SK-N-SH (cell line): ENCODE data around the gene DOK1. TPM values are rescaled to one million over a fixed set of nuclear protein-coding genes. Genes with fewer than 3 reads are reported as not detected.

Source experiments
- CTCF ChIA-PET: fragments of 300-600, 350-600 bp; formaldehyde crosslinking; extraction: SDS; loops from one replicate; lab custom pipeline; 2021; lab: Yijun Ruan, JAX
- POLR2A ChIA-PET: fragments of 350-600 bp; sonication (Branson Sonifier 250); formaldehyde crosslinking; extraction: SDS; loops from one replicate; lab custom pipeline; 2020; ENCODE audit warnings: antibody characterized with exemption, inconsistent platforms; lab: Yijun Ruan, JAX
- DNase-seq: peaks from one replicate; pipeline ENCODE4 v3.0.0; 2012
- H2AFZ ChIP-seq: fragments of 200-600 bp; sonication (generic); 2 replicates; pipeline ENCODE4 v1.8.1; 2016; ENCODE audit warnings: antibody characterized with exemption, mild to moderate bottlenecking, low read depth
- H3F3A ChIP-seq: fragments of 200-600 bp; sonication (generic); replicated peaks from 2 replicates; pipeline ENCODE3; 2016; ENCODE audit warnings: antibody characterized with exemption, mild to moderate bottlenecking; ENCODE audit not compliant: insufficient read depth
- H3K27ac ChIP-seq, 2 experiments: fragments of 200-500 bp in 1 of 2; fragments of 200-600 bp in 1 of 2; sonication (Bioruptor generic) in 1 of 2; sonication (generic), shearing (Covaris generic) in 1 of 2; 2 replicates each; pipeline versions ENCODE4 v1.5.1 to v1.6.1; 2014 to 2016; ENCODE audit warnings: low read depth in 2 of 2, inconsistent platforms in 1 of 2, low read length in 1 of 2, mild to moderate bottlenecking in 1 of 2, mixed read lengths in 1 of 2
- H3K27me3 ChIP-seq: fragments of 200-600 bp; sonication (generic), shearing (Covaris generic); 2 replicates; pipeline ENCODE4 v1.6.1; 2016; ENCODE audit warnings: mixed run types; ENCODE audit not compliant: insufficient read depth
- H3K36me3 ChIP-seq, 2 experiments: fragments of 200-500 bp in 1 of 2; fragments of 200-600 bp in 1 of 2; sonication (Bioruptor generic) in 1 of 2; sonication (generic) in 1 of 2; replicated peaks in 1 of 2; 2 replicates each; pipeline versions ENCODE3 to v1.5.1; 2014 to 2016; ENCODE audit warnings: low read length in 1 of 2, mild to moderate bottlenecking in 1 of 2; ENCODE audit not compliant: insufficient read depth in 2 of 2, control insufficient read depth in 1 of 2
- H3K4me1 ChIP-seq, 2 experiments: fragments of 200-500 bp in 1 of 2; fragments of 200-600 bp in 1 of 2; sonication (Bioruptor generic) in 1 of 2; sonication (generic), shearing (Covaris generic) in 1 of 2; 2 replicates each; pipeline versions ENCODE4 v1.5.1 to v1.6.1; 2014 to 2016; ENCODE audit warnings: low read depth in 1 of 2, low read length in 1 of 2, mixed run types in 1 of 2; ENCODE audit not compliant: insufficient read depth in 2 of 2, control insufficient read depth in 1 of 2
- H3K4me2 ChIP-seq: fragments of 200-600 bp; sonication (generic), shearing (Covaris generic); 2 replicates; pipeline ENCODE4 v1.6.1; 2017; ENCODE audit warnings: mixed run types
- H3K4me3 ChIP-seq, 2 experiments: fragments of 200-500 bp in 1 of 2; fragments of 200-600 bp in 1 of 2; sonication (Bioruptor generic) in 1 of 2; sonication (generic), shearing (Covaris generic) in 1 of 2; 2 replicates each; pipeline versions ENCODE4 v1.5.1 to v1.8.1; 2014 to 2016; ENCODE audit warnings: low read depth in 2 of 2, inconsistent platforms in 1 of 2, low read length in 1 of 2, mild to moderate bottlenecking in 1 of 2, mixed read lengths in 1 of 2, moderate library complexity in 1 of 2
- H3K79me2 ChIP-seq: fragments of 200-600 bp; sonication (generic); 2 replicates; pipeline ENCODE4 v1.8.1; 2017; ENCODE audit warnings: mild to moderate bottlenecking; ENCODE audit not compliant: insufficient read depth
- H3K9ac ChIP-seq: fragments of 200-600 bp; sonication (generic); 2 replicates; pipeline ENCODE4 v1.6.1; 2017; ENCODE audit warnings: mixed run types
- H3K9me2 ChIP-seq: fragments of 200-600 bp; sonication (generic); 2 replicates; pipeline ENCODE4 v1.6.1; 2017; ENCODE audit warnings: mixed run types
- H3K9me3 ChIP-seq: fragments of 200-600 bp; sonication (generic); 2 replicates; pipeline ENCODE4 v1.6.1; 2017; ENCODE audit warnings: mixed run types, mild to moderate bottlenecking, moderate library complexity
- H4K20me1 ChIP-seq: fragments of 200-600 bp; sonication (generic); 2 replicates; pipeline ENCODE4 v1.6.1; 2017; ENCODE audit warnings: mild to moderate bottlenecking, mixed run types; ENCODE audit not compliant: insufficient read depth
- EZH2phosphoT487 ChIP-seq: fragments of 200-600 bp; sonication (generic); IDR thresholded peaks from 2 replicates; pipeline ENCODE4 v1.6.1; 2017; ENCODE audit warnings: low read depth, mixed run types, mild to moderate bottlenecking, antibody characterized with exemption, moderate library complexity, borderline replicate concordance
- FOSL2 ChIP-seq: IDR thresholded peaks from 2 replicates; pipeline ENCODE4 v1.4.0; 2012; ENCODE audit warnings: low read depth, mild to moderate bottlenecking, moderate library complexity, borderline replicate concordance
- MAX ChIP-seq: IDR thresholded peaks from 2 replicates; pipeline ENCODE4 v1.4.0; 2012; ENCODE audit warnings: low read depth
- MEF2A ChIP-seq: IDR thresholded peaks from 2 replicates; pipeline ENCODE4 v1.4.0; 2012; ENCODE audit warnings: low read depth, borderline replicate concordance
- MXI1 ChIP-seq: IDR thresholded peaks from 2 replicates; pipeline ENCODE4 v1.6.1; 2012; ENCODE audit warnings: mild to moderate bottlenecking, low read depth, low read length, improper control_type of control experiment
- RAD21 ChIP-seq: IDR thresholded peaks from 2 replicates; pipeline ENCODE4 v1.6.1; 2012; ENCODE audit warnings: mild to moderate bottlenecking, low read length
- TAF1 ChIP-seq: IDR thresholded peaks from 2 replicates; pipeline ENCODE4 v1.6.1; 2012; ENCODE audit warnings: low read depth, mild to moderate bottlenecking, low read length, moderate library complexity, borderline replicate concordance
- TCF12 ChIP-seq: IDR thresholded peaks from 2 replicates; pipeline ENCODE4 v1.4.0; 2012
- TEAD4 ChIP-seq: IDR thresholded peaks from 2 replicates; pipeline ENCODE4 v1.4.0; 2012; ENCODE audit warnings: mild to moderate bottlenecking, borderline replicate concordance; ENCODE audit not compliant: insufficient read depth
- YY1 ChIP-seq: IDR thresholded peaks from 2 replicates; pipeline ENCODE4 v1.4.0; 2012; ENCODE audit warnings: low read depth, mild to moderate bottlenecking
- WGBS: methylation state at CpG from one replicate; pipeline ENCODE4 v1.1.6; 2017; ENCODE audit warnings: low lambda C conversion rate; 5-methylcytosine and 5-hydroxymethylcytosine counted together
- polyA plus RNA-seq, 3 experiments: library from polyadenylated mRNA; depleted of rRNA; stranded (reverse); fragments of >200 nt; gene quantifications; 2 replicates each; pipeline ENCODE4 v1.2.3, GENCODE V29; 2012
- TF ChIP-seq, protein P1 (sequence below): IDR thresholded peaks from 2 replicates; pipeline ENCODE4 v1.4.0; 2012; ENCODE audit warnings: low read depth, borderline replicate concordance
- TF ChIP-seq, protein P2 (sequence below): fragments of 150-350 bp; IDR thresholded peaks from 2 replicates; pipeline ENCODE4 v1.6.1; 2017; ENCODE audit warnings: antibody characterized with exemption, low read length, low read depth, borderline replicate concordance
- TF ChIP-seq, protein P3 (sequence below): IDR thresholded peaks from 2 replicates; pipeline ENCODE4; 2012

DOK1 gene
- polyA plus RNA-seq, 1 of the 3 experiments (the other 2 are of a cell fraction): 25.3 TPM

- ChIA-PET CTCF (interaction anchor here (1.1 to 3.2 kb wide), 3 partner anchors 9 to 30 kb away, joined by 3 to 15 read pairs (median 7); no protein-coding TSS in a partner anchor), POLR2A (no interaction called here)
- Histone ChIP-seq H4K20me1 (no peaks in the 10 kb centered on the region), H3K9ac (no peak overlapping the region), H3K4me1 (peaks cover 9 to 10% of the 10 kb centered on the region in 2 experiments; a peak in 2 of 4 replicates), H3K27ac (no peak overlapping the region), H3K36me3 (peaks cover 10 to 17% of the 10 kb centered on the region in 2 experiments), H3K27me3 (no peaks in the 10 kb centered on the region), H3K4me2 (no peak overlapping the region), H3K9me2 (no peaks in the 10 kb centered on the region), H3F3A (peaks cover 8% of the 10 kb centered on the region), H3K9me3 (no peaks in the 10 kb centered on the region), H3K4me3 (no peak overlapping the region), H3K79me2 (peaks cover 23% of the 10 kb centered on the region), H2AFZ (no peak overlapping the region)
- TF ChIP-seq MAX: no peak
- no peak for TF ChIP-seq EZH2phosphoT487
- TF ChIP-seq, protein P1, sequence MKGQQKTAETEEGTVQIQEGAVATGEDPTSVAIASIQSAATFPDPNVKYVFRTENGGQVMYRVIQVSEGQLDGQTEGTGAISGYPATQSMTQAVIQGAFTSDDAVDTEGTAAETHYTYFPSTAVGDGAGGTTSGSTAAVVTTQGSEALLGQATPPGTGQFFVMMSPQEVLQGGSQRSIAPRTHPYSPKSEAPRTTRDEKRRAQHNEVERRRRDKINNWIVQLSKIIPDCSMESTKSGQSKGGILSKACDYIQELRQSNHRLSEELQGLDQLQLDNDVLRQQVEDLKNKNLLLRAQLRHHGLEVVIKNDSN: no peak
- DNase-seq: no peak
- WGBS: 76% methylated on average over 7 of the region's 7 CpGs
Measured at GRCh38 chr2:74558284-74559230, 4.0 kb downstream of the DOK1 start.

DNA sequence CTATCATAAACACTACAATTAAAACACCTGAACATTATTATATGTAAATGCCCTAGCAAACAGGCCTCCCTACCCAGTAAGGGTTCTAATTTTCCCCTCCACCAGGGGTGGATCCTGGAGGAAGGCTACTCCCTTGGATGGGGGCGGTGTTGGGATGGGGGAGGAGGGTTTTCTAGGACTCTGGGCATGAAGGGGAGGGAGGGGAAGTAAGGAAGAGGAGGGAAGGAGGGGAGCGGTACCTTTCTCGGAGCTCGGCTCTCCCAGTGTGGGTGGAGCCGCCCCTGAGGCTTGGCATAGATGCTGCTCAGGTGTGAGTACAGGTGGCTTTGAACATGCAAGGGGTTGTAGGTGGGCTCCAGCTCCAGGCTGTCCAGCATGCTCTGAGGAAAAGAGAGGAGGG is 5.4 kb downstream of the DOK1 start:
- H3K27me3 ChIP-seq: no peaks in the 10 kb centered on the region
- TF ChIP-seq YY1: no peak
- H3K4me3 ChIP-seq: no peak overlapping the region
- H3F3A ChIP-seq: peaks cover 14% of the 10 kb centered on the region
- POLR2A ChIA-PET: no interaction called here
- no peak overlapping the region for H2AFZ ChIP-seq
- H4K20me1 ChIP-seq: no peaks in the 10 kb centered on the region
- peaks cover 17% of the 10 kb centered on the region for H3K79me2 ChIP-seq
- H3K9me3 ChIP-seq: no peaks in the 10 kb centered on the region
- H3K9me2 ChIP-seq: no peaks in the 10 kb centered on the region
- CTCF ChIA-PET: interaction anchor here (3.2 kb wide), 1 partner anchor 29 kb away, joined by 15 read pairs; no protein-coding TSS in a partner anchor
- DNase-seq: no peak
- H3K9ac ChIP-seq: no peak overlapping the region
- peaks cover 9 to 10% of the 10 kb centered on the region in 2 experiments; a peak in 2 of 4 replicates for H3K4me1 ChIP-seq
- WGBS: 87% methylated on average over 5 of the region's 5 CpGs
- no peak overlapping the region for H3K4me2 ChIP-seq
- peaks cover 10 to 17% of the 10 kb centered on the region in 2 experiments for H3K36me3 ChIP-seq
- no peak overlapping the region for H3K27ac ChIP-seq

- Histone ChIP-seq H3K27ac (no peak overlapping the region), H3K9me3 (no peaks in the 10 kb centered on the region), H4K20me1 (no peaks in the 10 kb centered on the region), H3K36me3 (peaks cover 10 to 17% of the 10 kb centered on the region in 2 experiments), H3K4me1 (peaks cover 4 to 9% of the 10 kb centered on the region in 2 experiments; a peak in 2 of 4 replicates), H3K9ac (no peak overlapping the region), H2AFZ (no peak overlapping the region), H3K4me2 (no peak overlapping the region), H3K9me2 (no peaks in the 10 kb centered on the region), H3K79me2 (peaks cover 10% of the 10 kb centered on the region), H3F3A (peaks cover 14% of the 10 kb centered on the region), H3K4me3 (no peak overlapping the region), H3K27me3 (no peaks in the 10 kb centered on the region)
- no peak for DNase-seq
- CTCF ChIA-PET: interaction anchor here (3.2 kb wide), 1 partner anchor 28 kb away, joined by 15 read pairs; no protein-coding TSS in a partner anchor
- 78% methylated on average over 6 of the region's 6 CpGs for WGBS
- TF ChIP-seq TEAD4 (no peak), FOSL2 (no peak), TCF12 (no peak), TAF1 (no peak), RAD21 (no peak), MAX (no peak), MXI1 (no peak), MEF2A (no peak)
- TF ChIP-seq, protein P2, sequence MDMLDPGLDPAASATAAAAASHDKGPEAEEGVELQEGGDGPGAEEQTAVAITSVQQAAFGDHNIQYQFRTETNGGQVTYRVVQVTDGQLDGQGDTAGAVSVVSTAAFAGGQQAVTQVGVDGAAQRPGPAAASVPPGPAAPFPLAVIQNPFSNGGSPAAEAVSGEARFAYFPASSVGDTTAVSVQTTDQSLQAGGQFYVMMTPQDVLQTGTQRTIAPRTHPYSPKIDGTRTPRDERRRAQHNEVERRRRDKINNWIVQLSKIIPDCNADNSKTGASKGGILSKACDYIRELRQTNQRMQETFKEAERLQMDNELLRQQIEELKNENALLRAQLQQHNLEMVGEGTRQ: no peak
- TF ChIP-seq, protein P1: no peak
- TF ChIP-seq, protein P3, sequence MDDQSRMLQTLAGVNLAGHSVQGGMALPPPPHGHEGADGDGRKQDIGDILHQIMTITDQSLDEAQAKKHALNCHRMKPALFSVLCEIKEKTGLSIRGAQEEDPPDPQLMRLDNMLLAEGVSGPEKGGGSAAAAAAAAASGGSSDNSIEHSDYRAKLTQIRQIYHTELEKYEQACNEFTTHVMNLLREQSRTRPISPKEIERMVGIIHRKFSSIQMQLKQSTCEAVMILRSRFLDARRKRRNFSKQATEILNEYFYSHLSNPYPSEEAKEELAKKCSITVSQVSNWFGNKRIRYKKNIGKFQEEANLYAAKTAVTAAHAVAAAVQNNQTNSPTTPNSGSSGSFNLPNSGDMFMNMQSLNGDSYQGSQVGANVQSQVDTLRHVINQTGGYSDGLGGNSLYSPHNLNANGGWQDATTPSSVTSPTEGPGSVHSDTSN: no peak
- POLR2A ChIA-PET: no interaction called here
Measured at GRCh38 chr2:74560591-74560990, 6.1 kb downstream of the DOK1 start.
